ENCODE measurements around the gene FAM163B. TPM values are rescaled to one million over a fixed set of nuclear protein-coding genes. Genes with fewer than 3 reads are reported as not detected.
A peak's percentile ranks its signal among the peaks of the same experiment; 100 is the strongest.

Gene FAM163B
- total RNA-seq, 1 donor: not detected

- Histone ChIP-seq H3K27me3 (ENCODE audit: insufficient read depth, low read length) (peaks cover 10% of the 10 kb centered on the region), H3K4me2 (ENCODE audit: insufficient read depth, low read length) (no peak overlapping the region)
Measured at GRCh38 chr9:133636902-133637301, 27.7 kb upstream of the FAM163B start.

GRCh38 chr9:133635533-133636531 is 26.6 kb upstream of the FAM163B start, which contains the start of gene DBH:
TSS of gene DBH (plus strand) at chr9:133636363. CDS start at chr9:133636372, 9 bp downstream.
- H3K79me2 ChIP-seq (ENCODE audit: insufficient read depth, low read length): no peaks in the 10 kb centered on the region
- no peaks in the 10 kb centered on the region for H3K36me3 ChIP-seq (ENCODE audit: insufficient read depth, low read length)
- H3K4me3 ChIP-seq (ENCODE audit: insufficient read depth, low read length): no peak within 1 kb of the TSS
- H3K4me1 ChIP-seq (ENCODE audit: insufficient read depth, low read length): no peaks in the 10 kb centered on the region
- peak; percentile 58 for DNase-seq (ENCODE audit: insufficient read length, low spot score, missing footprints)
- no peak within 1 kb of the TSS for H2AFZ ChIP-seq (ENCODE audit: low read length)
- no peaks in the 10 kb centered on the region for H4K20me1 ChIP-seq (ENCODE audit: insufficient read depth, low read length)
- no peak for TF ChIP-seq CTCF (IDR thresholded peaks at IDR 0.05; ENCODE audit: extremely low read depth, low read depth, low read length)
- no peak within 1 kb of the TSS for H3K4me2 ChIP-seq (ENCODE audit: insufficient read depth, low read length)
- H3K27me3 ChIP-seq (ENCODE audit: insufficient read depth, low read length): peaks cover 9% of the 10 kb centered on the region
- no peak within 1 kb of the TSS for H3K27ac ChIP-seq (ENCODE audit: low read depth, low read length)
- H3K9me3 ChIP-seq (ENCODE audit: low read depth, low read length): no peaks in the 10 kb centered on the region

More at GRCh38 chr9:133636902-133637301, 27.7 kb upstream of the FAM163B start:
- no peaks in the 10 kb centered on the region for H4K20me1 ChIP-seq (ENCODE audit: insufficient read depth, low read length)
- H3K79me2 ChIP-seq (ENCODE audit: insufficient read depth, low read length): no peaks in the 10 kb centered on the region
- H2AFZ ChIP-seq (ENCODE audit: low read length): no peak overlapping the region
- H3K36me3 ChIP-seq (ENCODE audit: insufficient read depth, low read length): no peaks in the 10 kb centered on the region
- DNase-seq (ENCODE audit: insufficient read length, low spot score, missing footprints): no peak
- H3K4me1 ChIP-seq (ENCODE audit: insufficient read depth, low read length): no peaks in the 10 kb centered on the region
- no peak overlapping the region for H3K27ac ChIP-seq (ENCODE audit: low read depth, low read length)
- no peak overlapping the region for H3K4me3 ChIP-seq (ENCODE audit: insufficient read depth, low read length)
- no peaks in the 10 kb centered on the region for H3K9me3 ChIP-seq (ENCODE audit: low read depth, low read length)
- TF ChIP-seq CTCF (IDR thresholded peaks at IDR 0.05; ENCODE audit: extremely low read depth, low read depth, low read length): no peak

GRCh38 chr9:133635098-133635497 is 25.9 kb upstream of the FAM163B start:
- Histone ChIP-seq H3K4me1 (ENCODE audit: insufficient read depth, low read length) (no peaks in the 10 kb centered on the region), H3K4me2 (ENCODE audit: insufficient read depth, low read length) (no peak overlapping the region), H3K79me2 (ENCODE audit: insufficient read depth, low read length) (no peaks in the 10 kb centered on the region), H3K36me3 (ENCODE audit: insufficient read depth, low read length) (no peaks in the 10 kb centered on the region), H4K20me1 (ENCODE audit: insufficient read depth, low read length) (no peaks in the 10 kb centered on the region), H3K27ac (ENCODE audit: low read depth, low read length) (no peak overlapping the region), H3K4me3 (ENCODE audit: insufficient read depth, low read length) (no peak overlapping the region), H3K9me3 (ENCODE audit: low read depth, low read length) (no peaks in the 10 kb centered on the region), H3K27me3 (ENCODE audit: insufficient read depth, low read length) (peaks cover 6% of the 10 kb centered on the region), H2AFZ (ENCODE audit: low read length) (no peak overlapping the region)
- DNase-seq (ENCODE audit: insufficient read length, low spot score, missing footprints): peak; percentile 52
- no peak for TF ChIP-seq CTCF (IDR thresholded peaks at IDR 0.05; ENCODE audit: extremely low read depth, low read depth, low read length)

GRCh38 chr9:133634081-133634691 is 25.0 kb upstream of the FAM163B start:
- H3K4me3 ChIP-seq (ENCODE audit: insufficient read depth, low read length): no peak overlapping the region
- no peak overlapping the region for H3K4me2 ChIP-seq (ENCODE audit: insufficient read depth, low read length)
- no peaks in the 10 kb centered on the region for H4K20me1 ChIP-seq (ENCODE audit: insufficient read depth, low read length)
- no peaks in the 10 kb centered on the region for H3K79me2 ChIP-seq (ENCODE audit: insufficient read depth, low read length)
- H2AFZ ChIP-seq (ENCODE audit: low read length): no peak overlapping the region
- no peak overlapping the region for H3K27ac ChIP-seq (ENCODE audit: low read depth, low read length)
- H3K4me1 ChIP-seq (ENCODE audit: insufficient read depth, low read length): no peaks in the 10 kb centered on the region
- H3K27me3 ChIP-seq (ENCODE audit: insufficient read depth, low read length): peaks cover 4% of the 10 kb centered on the region
- peak; percentile 65 for DNase-seq (ENCODE audit: insufficient read length, low spot score, missing footprints)
- H3K36me3 ChIP-seq (ENCODE audit: insufficient read depth, low read length): no peaks in the 10 kb centered on the region
- no peak for TF ChIP-seq CTCF (IDR thresholded peaks at IDR 0.05; ENCODE audit: extremely low read depth, low read depth, low read length)
- no peaks in the 10 kb centered on the region for H3K9me3 ChIP-seq (ENCODE audit: low read depth, low read length)
